Loucy (cell line): ENCODE measurements around the gene ZDHHC7.
A peak's percentile ranks its signal among the peaks of the same experiment; 100 is the strongest.

Experiments used
- H2AFZ ChIP-seq: fragments of 200-600 bp; sonication (generic); 2 replicates; pipeline ENCODE4 v1.6.0; 2016; ENCODE audit warnings: antibody characterized with exemption, mild to moderate bottlenecking, low read length, moderate library complexity
- H3F3A ChIP-seq: fragments of 200-600 bp; 2 replicates; pipeline ENCODE4 v1.6.0; 2016; ENCODE audit warnings: antibody characterized with exemption, low read depth, mild to moderate bottlenecking
- H3K27me3 ChIP-seq: fragments of 200-600 bp; sonication (generic); 2 replicates; pipeline ENCODE4 v1.6.1; 2014; ENCODE audit warnings: low read length, mild to moderate bottlenecking; ENCODE audit not compliant: insufficient read depth, poor library complexity, severe bottlenecking
- H3K36me3 ChIP-seq: fragments of 200-600 bp; sonication (generic); 2 replicates; pipeline ENCODE4 v1.6.1; 2016; ENCODE audit warnings: low read length; ENCODE audit not compliant: insufficient read depth
- H3K4me1 ChIP-seq: fragments of 200-600 bp; sonication (generic); 2 replicates; pipeline ENCODE4 v1.5.1; 2014; ENCODE audit warnings: low read length, mild to moderate bottlenecking; ENCODE audit not compliant: insufficient read depth, poor library complexity, severe bottlenecking
- H3K4me2 ChIP-seq: fragments of 200-600 bp; sonication (generic); 2 replicates; pipeline ENCODE4 v1.6.0; 2014; ENCODE audit warnings: antibody characterized with exemption, low read length, low read depth, mild to moderate bottlenecking; ENCODE audit not compliant: poor library complexity, severe bottlenecking
- H3K4me3 ChIP-seq: fragments of 200-600 bp; sonication (generic); 2 replicates; pipeline ENCODE4 v1.5.1; 2014; ENCODE audit warnings: low read length, mild to moderate bottlenecking, mixed read lengths; ENCODE audit not compliant: poor library complexity, severe bottlenecking
- H3K79me2 ChIP-seq: fragments of 200-600 bp; sonication (generic); 2 replicates; pipeline ENCODE4 v1.6.1; 2014; ENCODE audit warnings: low read length; ENCODE audit not compliant: insufficient read depth
- H3K9ac ChIP-seq: fragments of 200-600 bp; sonication (generic); 2 replicates; pipeline ENCODE4 v1.6.0; 2014; ENCODE audit warnings: mild to moderate bottlenecking, low read depth, low read length, moderate library complexity; ENCODE audit not compliant: poor library complexity, severe bottlenecking
- H3K9me2 ChIP-seq: fragments of 200-600 bp; sonication (generic); replicated peaks from 2 replicates; pipeline ENCODE4 v1.6.1; 2016; ENCODE audit warnings: low read depth, low read length, mixed read lengths
- H3K9me3 ChIP-seq: fragments of 200-600 bp; sonication (generic); 2 replicates; pipeline ENCODE4 v1.6.1; 2014; ENCODE audit warnings: mild to moderate bottlenecking, antibody characterized with exemption, low read length, low read depth; ENCODE audit not compliant: insufficient read depth
- H4K20me1 ChIP-seq: fragments of 200-600 bp; sonication (generic); 2 replicates; pipeline ENCODE4 v1.6.0; 2014; ENCODE audit warnings: antibody characterized with exemption, low read length, mild to moderate bottlenecking; ENCODE audit not compliant: insufficient read depth, poor library complexity, severe bottlenecking
- CTCF ChIP-seq: fragments of 200-600 bp; sonication (generic); conservative IDR thresholded peaks from 2 replicates; pipeline ENCODE4 v1.5.1; 2014; ENCODE audit warnings: mild to moderate bottlenecking, antibody characterized with exemption, low read length
- EZH2phosphoT487 ChIP-seq: fragments of 200-600 bp; IDR thresholded peaks from 2 replicates; pipeline ENCODE4 v1.6.1; 2018; ENCODE audit warnings: antibody characterized with exemption, mild to moderate bottlenecking, moderate library complexity, borderline replicate concordance

ZDHHC7 gene

GRCh38 chr16:84973236-84973635, 38.1 kb downstream of the ZDHHC7 start:
- no peaks in the 10 kb centered on the region for H3K27me3 ChIP-seq
- H3K36me3 ChIP-seq, result peaks cover 46% of the 10 kb centered on the region; the same call in 1 of the 2 replicates
- H3F3A ChIP-seq, result no peaks in the 10 kb centered on the region
- TF ChIP-seq CTCF (no peak), EZH2phosphoT487 (no peak)
- no peak overlapping the region for H2AFZ ChIP-seq
- no peaks in the 10 kb centered on the region for H3K9me3 ChIP-seq
- H3K4me2 ChIP-seq, result no peak overlapping the region
- no peaks in the 10 kb centered on the region for H3K4me1 ChIP-seq
- H3K4me3 ChIP-seq, result no peak overlapping the region
- H3K79me2 ChIP-seq, result no peaks in the 10 kb centered on the region
- no peaks in the 10 kb centered on the region for H4K20me1 ChIP-seq
- no peaks in the 10 kb centered on the region for H3K9me2 ChIP-seq
- no peak overlapping the region for H3K9ac ChIP-seq

GRCh38 chr16:84970447-84971127, 40.7 kb downstream of the ZDHHC7 start:
- Histone ChIP-seq H3K79me2 (no peaks in the 10 kb centered on the region), H2AFZ (no peak overlapping the region), H3K9me2 (no peaks in the 10 kb centered on the region), H3K9me3 (no peaks in the 10 kb centered on the region), H3K4me2 (no peak overlapping the region), H3K9ac (no peak overlapping the region), H3K4me3 (no peak overlapping the region), H3K4me1 (no peaks in the 10 kb centered on the region), H3F3A (no peaks in the 10 kb centered on the region), H4K20me1 (no peaks in the 10 kb centered on the region), H3K36me3 (peaks cover 20% of the 10 kb centered on the region; the same call in 1 of the 2 replicates), H3K27me3 (no peaks in the 10 kb centered on the region)
- TF ChIP-seq EZH2phosphoT487 (no peak), CTCF (peak; percentile 95)

GRCh38 chr16:84967828-84968227, 43.5 kb downstream of the ZDHHC7 start:
- no peaks in the 10 kb centered on the region for H3K27me3 ChIP-seq
- H2AFZ ChIP-seq, result no peak overlapping the region
- no peaks in the 10 kb centered on the region for H3F3A ChIP-seq
- TF ChIP-seq EZH2phosphoT487, result no peak
- TF ChIP-seq CTCF, result no peak
- no peaks in the 10 kb centered on the region for H3K36me3 ChIP-seq
- H3K79me2 ChIP-seq, result no peaks in the 10 kb centered on the region
- H3K4me1 ChIP-seq, result no peaks in the 10 kb centered on the region
- no peak overlapping the region for H3K4me3 ChIP-seq
- H3K9ac ChIP-seq, result no peak overlapping the region
- no peaks in the 10 kb centered on the region for H3K9me2 ChIP-seq
- no peaks in the 10 kb centered on the region for H4K20me1 ChIP-seq
- H3K9me3 ChIP-seq, result no peaks in the 10 kb centered on the region
- H3K4me2 ChIP-seq, result no peak overlapping the region
